Right lung (tissue), 5 donors: ENCODE measurements around the gene KLK8. TPM values are rescaled to one million over a fixed set of nuclear protein-coding genes. Genes with fewer than 3 reads are reported as not detected.
A peak's percentile ranks its signal among the peaks of the same experiment; 100 is the strongest.
"Not testable (repeated sequence)": the region's sequence is repeated elsewhere in the genome, so short reads cannot be mapped to it uniquely, and the experiment has no call there.

Experiments
- DNase-seq, 2 donors: peaks; one replicate each; pipeline ENCODE4 v3.0.0-alpha.2; 2013
- polyA plus RNA-seq, 5 donors: library from polyadenylated mRNA; unstranded; fragments of 120-200 nt; gene quantifications; one replicate each; pipeline versions ENCODE4 v1.2.1 to v1.2.3, GENCODE V29; 2013; ENCODE audit warnings: inconsistent platforms in 1 of 5, low replicate concordance in 1 of 5; ENCODE audit not compliant: insufficient read length in 5 of 5, insufficient read depth in 1 of 5

The KLK8 gene
- polyA plus RNA-seq, 5 donors: 0.46 TPM; not detected in 4

GRCh38 chr19:50983625-50984292 is 17.6 kb downstream of the KLK8 start, which contains the start of gene KLK7:
Gene KLK7, minus strand, starts transcription at chr19:50983917. Its CDS starts 1,518 bp downstream, at chr19:50982399.
- DNase-seq: no peak

- no peak for DNase-seq
Observed at GRCh38 chr19:50982186-50982585, 19.2 kb downstream of the KLK8 start.

- no peak for DNase-seq
Observed at GRCh38 chr19:50981587-50982146, 19.7 kb downstream of the KLK8 start.

GRCh38 chr19:50980208-50980607 is 21.2 kb downstream of the KLK8 start:
- no peak for DNase-seq

- DNase-seq: no peak
Observed at GRCh38 chr19:50979758-50980157, 21.6 kb downstream of the KLK8 start.

GRCh38 chr19:50978772-50979390 is 22.5 kb downstream of the KLK8 start:
- no peak for DNase-seq

GRCh38 chr19:50977626-50978025 is 23.8 kb downstream of the KLK8 start:
- DNase-seq: no peak

GRCh38 chr19:50975766-50976165 is 25.6 kb downstream of the KLK8 start:
- DNase-seq: peak; percentile 12

- DNase-seq: no peak
Observed at GRCh38 chr19:50974702-50975556, 26.5 kb downstream of the KLK8 start.

- DNase-seq: no peak
Observed at GRCh38 chr19:50972795-50973376, 28.5 kb downstream of the KLK8 start.

GRCh38 chr19:50969810-50970209 is 31.6 kb downstream of the KLK8 start:
- DNase-seq: not testable (repeated sequence)

- no peak for DNase-seq
Observed at GRCh38 chr19:50969413-50969760, 32.0 kb downstream of the KLK8 start, which contains the start of gene KLK6. Gene KLK6, minus strand, starts transcription at chr19:50969591. Its CDS starts 1,487 bp downstream, at chr19:50968104.

- no peak for DNase-seq
Observed at GRCh38 chr19:50968716-50969412, 32.5 kb downstream of the KLK8 start.

- no peak for DNase-seq
Observed at GRCh38 chr19:50967929-50968715, 33.3 kb downstream of the KLK8 start.

GRCh38 chr19:50964266-50964665 is 37.1 kb downstream of the KLK8 start:
- no peak for DNase-seq

GRCh38 chr19:50963381-50963780 is 38.0 kb downstream of the KLK8 start:
- DNase-seq: no peak

GRCh38 chr19:50962245-50962644 is 39.2 kb downstream of the KLK8 start:
- DNase-seq: no peak

- DNase-seq: no peak
Observed at GRCh38 chr19:50959731-50960500, 41.5 kb downstream of the KLK8 start.

GRCh38 chr19:50957587-50957986 is 43.8 kb downstream of the KLK8 start:
- no peak for DNase-seq

GRCh38 chr19:50952910-50953309 is 48.5 kb downstream of the KLK8 start, which contains the start of gene KLK5:
Gene KLK5, minus strand, starts transcription at chr19:50953038. Its CDS starts 381 bp downstream, at chr19:50952657.
- DNase-seq: no peak
